GM19463 (cell line): Measurements from ENCODE around the gene RABAC1.
"Not testable (repeated sequence)": the region's sequence is repeated elsewhere in the genome, so short reads cannot be mapped to it uniquely, and the experiment has no call there.

Experiments
- ATAC-seq: cut with Tn5 transposase; IDR thresholded peaks from one replicate; pipeline ENCODE4 v1.9.1; 2021; ENCODE audit warnings: mild to moderate bottlenecking, moderate library complexity; ENCODE audit not compliant: unreplicated experiment

The RABAC1 gene

DNA sequence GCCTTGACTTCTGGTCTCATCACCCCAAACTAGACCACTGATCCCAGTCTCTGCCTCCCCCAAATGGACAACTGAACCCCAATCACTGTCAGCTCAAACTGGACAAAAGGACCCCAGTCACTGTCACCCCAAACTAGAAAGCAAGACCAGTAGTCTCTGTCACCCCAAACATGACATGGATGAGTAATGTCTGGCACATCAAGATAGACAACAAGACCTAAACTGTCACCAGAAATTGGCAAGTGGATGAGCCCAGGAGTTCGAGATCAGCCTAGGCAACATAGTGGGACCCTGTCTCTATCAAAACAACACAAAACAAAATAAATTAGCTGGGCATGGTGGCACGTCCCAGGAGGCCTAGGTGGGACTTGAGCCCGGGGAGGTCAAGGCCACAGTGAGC lies 12.0 kb downstream of the RABAC1 start:
- ATAC-seq: no peak

DNA sequence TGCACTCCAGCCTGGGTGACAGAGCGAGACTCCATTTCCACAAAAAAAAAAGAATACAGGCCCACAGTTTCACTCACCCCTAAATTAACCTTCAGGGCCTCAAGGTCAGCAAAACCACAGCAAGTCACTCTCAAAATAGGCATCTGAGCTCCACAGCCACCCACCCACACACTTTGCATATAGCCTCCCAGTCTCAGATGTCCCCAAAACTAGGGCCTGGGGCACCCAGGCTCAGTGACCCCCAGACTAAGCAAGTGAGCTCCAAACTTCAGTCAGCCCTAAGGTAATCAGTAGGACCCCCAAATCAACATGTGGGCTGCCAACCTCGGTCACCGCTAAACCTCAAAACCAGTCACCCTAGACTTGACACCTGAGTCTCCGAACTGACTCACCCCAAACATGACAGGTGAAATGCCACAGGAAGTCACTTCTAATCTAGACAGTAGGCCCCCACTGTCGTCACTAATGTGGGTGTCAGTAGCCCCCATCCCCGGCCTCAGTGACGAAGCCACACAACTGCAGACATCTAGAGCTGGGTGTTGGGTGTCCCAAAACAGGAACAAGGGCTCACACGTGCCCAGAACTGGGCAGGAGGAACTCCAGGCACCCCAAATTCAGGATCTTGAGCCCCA lies 13.9 kb downstream of the RABAC1 start:
- peak; percentile 81 for ATAC-seq

DNA sequence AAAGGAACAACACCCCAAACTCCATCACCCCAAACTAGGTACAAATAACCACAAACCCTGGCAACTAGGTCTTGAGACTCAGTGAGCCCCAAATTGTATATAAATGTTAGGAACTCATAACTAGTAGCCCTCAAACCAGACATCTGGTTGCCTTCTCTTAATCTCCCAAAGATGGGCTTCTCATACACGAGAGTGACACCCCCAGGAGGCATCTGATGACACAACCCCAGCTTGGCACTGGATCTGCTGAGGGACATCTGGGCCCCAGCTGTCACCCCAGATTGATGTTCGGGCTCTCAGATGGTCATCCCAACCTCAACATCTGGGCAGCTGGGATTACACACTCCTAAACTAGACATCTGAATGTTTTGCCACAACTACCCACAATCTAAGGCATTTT lies 14.8 kb downstream of the RABAC1 start:
- ATAC-seq: no peak

DNA sequence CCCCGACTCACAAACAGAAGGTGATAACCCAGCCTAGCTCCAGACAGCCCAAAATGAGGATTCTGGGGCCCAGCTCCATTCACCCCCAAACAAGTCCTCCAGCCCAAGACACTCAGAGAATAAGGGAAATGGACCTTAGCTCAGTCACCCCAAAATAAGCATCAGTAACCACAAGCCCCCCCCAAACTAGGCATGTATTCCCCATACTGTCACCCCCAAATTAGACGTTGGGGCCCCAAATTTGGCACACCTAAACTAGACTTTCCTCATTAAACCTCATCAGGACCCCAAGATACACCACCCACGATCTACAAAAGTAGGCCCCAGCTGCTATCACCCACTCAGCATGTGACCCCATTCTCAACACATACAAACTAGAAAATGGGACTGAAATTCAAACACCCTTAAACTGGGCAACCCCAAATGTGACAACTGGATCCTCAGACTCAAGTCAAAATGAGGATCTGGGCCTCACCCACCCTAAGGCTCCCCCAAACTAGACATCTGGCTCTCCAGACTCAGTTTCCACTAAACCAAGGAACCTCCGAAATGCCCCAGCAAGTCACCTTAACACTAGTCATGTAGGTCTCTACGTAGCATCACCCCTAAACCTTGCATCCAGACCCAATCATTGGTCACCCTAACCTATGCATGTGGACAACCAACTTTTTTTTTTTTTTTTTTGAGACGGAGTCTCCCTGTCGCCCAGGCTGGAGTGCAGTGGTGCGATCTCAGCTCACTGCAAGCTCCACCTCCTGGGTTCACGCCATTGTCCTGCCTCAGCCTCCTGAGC lies 17.5 kb downstream of the RABAC1 start:
- no peak for ATAC-seq

DNA sequence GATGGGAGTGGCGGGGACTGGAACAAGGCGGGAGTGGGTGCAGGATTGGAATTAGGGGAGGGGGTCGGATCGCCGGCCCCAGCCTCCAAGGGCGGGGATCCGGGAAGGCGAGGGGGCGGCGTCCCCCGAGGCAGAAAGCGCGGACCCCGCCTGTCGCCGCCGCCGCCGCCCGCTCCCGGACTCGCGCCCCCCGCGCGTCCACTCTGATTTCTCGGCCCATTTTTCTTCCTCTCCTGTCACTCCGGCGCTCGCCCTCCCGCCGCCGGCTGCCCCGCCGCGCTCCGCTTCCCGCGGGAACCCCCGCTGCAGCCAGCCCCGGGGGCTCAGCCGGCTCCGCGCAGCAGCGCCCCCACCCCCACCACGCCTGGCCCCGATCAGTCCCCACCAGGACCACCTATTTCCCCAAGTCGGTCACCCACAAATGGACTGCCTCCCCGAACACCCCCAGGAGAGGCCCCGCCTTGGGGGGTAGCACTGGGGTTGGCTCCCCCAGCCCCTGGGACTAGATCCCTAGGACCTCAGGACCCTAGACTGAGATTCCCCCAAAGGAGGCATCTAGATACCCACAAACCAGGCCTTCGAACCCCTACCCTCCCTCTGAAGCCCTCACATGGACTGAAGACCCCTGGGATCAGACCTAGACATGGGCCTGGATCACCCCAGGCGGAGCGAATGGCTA lies 18.3 kb downstream of the RABAC1 start:
- ATAC-seq: no peak

DNA sequence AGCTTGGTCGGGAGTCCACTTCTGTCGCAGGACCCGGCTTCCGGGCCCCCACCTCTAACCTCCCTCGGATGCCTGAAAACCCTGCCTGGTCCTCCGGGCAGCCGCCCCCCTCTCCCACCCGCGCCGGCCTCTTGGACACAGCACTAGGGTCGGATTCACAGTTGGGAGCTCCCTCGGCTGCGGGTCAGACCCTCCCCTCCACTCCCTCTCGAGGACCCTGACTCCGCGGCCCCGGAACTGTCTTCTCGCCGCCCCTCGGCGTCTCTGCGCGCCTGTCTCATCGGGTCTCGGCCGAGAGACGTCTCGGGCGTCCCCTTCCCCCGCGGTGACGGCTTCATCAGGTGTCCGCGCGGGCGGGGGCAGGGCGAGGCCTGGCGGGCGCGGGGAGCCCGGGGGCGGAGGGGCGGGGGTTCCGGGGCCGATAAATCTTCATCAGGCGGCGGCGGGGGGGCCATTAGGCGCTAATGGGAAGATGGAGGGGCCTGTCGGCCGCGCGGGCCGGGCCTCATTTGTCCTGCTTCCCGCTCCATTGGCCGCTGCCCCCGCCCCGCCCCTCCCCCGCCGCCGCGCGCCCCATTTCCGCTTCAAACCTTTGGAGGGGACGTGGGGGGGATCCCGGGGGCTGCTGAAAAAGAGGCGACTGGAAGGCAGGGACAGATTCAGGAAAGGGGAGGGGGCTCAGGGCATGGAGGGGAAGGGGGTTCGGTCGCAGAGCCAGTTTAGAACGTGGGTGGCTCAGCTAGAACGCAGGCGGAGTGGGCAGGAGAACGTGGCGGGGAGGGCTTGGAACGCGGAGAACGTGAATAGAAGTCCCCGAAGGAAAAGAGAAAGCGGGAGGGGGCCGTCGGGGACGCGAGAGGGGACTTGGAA lies 19.0 kb downstream of the RABAC1 start:
- no peak for ATAC-seq

DNA sequence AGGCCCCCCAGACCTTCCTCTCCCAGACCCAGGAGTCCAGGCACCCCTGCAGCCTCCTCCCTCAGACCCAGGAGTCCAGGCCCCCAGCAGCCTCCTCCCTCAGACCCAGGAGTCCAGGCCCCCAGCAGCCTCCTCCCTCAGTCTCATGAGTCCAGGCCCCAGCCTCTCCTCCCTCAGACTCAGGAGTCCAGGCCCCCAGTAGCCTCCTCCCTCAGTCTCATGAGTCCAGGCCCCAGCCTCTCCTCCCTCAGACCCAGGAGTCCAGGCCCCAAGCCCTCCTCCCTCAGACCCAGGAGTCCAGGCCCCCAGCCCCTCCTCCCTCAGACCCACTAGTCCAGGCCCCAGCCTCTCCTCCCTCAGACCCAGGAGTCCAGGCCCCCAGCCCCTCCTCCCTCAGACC lies 19.9 kb downstream of the RABAC1 start:
- ATAC-seq: not testable (repeated sequence)

DNA sequence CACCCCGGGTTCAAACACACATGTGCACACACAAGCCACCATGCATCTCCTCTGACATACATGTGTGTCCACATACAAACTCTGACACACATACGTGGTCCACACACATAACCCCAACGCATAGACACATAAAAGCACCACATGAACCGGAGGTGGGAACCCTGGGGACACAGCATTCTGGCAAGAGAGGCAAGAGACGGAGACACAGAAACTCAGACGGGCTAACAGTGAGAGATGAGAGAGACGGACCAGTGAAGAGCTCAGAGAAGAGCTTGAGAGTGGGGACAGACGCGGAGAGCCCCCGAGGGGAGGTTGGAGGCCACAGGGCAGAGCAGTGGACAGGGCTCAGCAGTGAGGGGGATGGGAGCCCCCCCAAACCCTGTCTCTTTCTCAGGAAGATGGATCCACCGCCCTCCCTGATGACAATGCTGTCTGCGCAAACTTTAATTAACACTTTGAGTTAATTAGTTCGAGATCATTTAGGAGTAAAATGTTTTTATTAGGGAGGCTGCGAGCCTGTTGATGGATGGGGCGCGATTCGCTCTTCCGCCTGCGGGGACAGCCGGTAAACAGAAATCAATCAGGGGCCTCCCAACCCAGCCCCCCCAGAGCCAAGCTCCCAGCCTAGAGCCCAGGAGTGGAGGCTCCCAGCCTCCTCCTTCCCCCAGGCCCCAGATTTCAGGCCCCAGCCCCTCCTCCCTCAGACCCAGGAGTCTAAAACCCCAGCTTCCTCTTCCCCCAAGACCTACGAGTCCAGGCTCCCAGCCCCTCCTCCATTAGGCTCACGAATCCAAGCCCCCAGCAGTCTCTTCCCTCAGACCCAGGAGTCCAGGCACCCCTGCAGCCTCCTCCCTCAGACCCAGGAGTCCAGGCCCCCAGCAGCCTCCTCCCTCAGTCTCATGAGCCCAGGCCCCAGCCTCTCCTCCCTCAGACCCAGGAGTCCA lies 21.3 kb downstream of the RABAC1 start:
- ATAC-seq: no peak

DNA sequence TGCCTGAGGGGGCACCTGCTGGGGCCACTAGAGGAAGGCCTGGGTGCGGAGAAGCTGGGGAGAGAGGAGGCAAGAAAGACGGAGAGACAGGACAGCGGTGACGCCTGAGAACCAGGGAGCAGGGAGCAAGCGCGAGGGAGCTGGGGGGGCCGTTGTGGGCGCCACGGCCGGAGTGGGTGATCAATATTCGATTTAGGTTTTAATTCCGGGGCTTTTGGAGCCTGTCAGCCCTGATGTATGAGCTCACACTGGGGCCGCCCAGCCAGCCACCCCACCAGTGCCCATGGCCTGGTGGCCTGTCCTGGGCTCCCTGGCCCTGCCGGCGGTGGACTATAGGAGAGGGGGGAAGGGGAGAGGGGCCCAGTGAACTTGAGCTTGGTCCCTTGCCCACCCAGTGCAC lies 22.2 kb downstream of the RABAC1 start:
- no peak for ATAC-seq

DNA sequence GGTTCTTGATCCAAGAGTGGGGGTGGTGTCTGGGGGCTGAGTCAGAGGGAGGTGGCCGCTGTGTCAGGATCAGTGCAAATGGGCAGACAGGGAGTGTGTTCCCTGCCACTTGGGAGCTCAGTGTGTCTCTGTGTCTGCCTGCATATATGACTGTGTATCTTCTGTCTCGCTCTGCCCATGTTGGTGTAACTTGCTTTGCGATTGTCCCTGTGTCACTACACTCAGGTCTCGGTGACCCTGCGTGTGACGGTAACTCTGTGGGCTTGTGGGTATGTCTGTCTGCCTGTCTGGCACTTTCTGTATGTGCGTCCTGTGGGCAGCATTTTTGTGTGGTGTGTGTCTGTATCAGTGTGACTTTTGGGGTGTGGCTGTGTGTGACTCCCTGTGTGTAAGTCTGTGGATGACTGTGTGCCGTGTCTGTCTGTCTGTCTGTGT lies 22.7 kb downstream of the RABAC1 start:
- ATAC-seq: no peak

DNA sequence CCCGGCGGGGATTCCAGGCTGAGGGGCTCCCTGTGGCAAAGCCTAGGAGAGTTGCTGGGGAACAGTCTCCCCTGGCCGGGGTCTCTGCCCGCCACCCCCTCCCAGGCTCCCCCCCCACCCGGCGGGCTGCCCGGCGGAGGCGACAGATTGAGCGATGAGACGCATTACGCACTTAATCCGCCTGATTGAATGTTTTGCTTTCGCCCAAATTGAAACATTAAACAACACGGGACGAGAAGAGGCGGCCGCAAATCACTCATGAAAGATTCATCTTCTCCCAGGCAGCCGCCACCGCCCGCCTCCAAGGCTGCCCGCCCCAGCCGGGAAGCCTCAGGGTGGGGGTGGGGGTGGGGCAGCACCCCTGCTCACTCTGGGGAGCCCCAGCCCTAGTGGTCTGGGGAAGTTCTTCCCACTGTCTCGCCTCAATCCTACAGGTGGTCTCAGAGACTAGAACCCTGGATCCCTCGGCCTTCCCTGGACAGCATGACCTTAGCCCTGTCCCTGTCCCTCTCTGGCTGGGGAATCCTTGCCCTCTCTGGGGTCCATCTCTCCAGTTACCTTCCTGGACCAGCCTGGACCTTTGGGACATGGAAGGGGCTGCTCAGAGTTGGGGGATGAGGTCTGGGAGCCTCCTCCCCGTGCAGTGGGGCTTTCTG lies 23.2 kb downstream of the RABAC1 start:
- ATAC-seq: no peak

DNA sequence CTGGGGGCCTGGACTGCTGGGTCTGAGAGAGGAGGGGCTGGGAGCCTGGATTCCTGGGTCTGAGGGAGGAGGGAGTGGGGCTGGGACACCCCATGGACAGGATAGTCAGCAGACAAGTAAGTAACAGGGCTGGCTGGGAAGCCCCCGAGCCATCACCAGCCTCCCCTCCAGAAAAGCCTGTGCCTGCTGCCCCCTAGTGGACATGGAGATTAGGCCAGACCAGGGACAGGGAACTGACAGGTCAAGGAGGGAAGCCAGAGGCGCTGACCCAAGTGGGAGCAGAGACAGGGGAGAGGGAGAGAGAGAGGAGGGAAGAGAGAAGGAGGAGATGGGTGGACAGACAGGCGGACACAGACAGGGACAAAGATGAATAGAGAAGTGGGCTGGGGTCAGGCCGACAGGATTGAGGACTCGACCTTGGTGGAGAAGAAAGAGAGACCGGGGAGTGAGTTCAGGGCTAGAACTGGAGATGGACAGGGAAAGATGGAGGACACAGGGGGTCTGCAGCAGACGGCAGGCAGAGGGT lies 24.2 kb downstream of the RABAC1 start:
- ATAC-seq: no peak

DNA sequence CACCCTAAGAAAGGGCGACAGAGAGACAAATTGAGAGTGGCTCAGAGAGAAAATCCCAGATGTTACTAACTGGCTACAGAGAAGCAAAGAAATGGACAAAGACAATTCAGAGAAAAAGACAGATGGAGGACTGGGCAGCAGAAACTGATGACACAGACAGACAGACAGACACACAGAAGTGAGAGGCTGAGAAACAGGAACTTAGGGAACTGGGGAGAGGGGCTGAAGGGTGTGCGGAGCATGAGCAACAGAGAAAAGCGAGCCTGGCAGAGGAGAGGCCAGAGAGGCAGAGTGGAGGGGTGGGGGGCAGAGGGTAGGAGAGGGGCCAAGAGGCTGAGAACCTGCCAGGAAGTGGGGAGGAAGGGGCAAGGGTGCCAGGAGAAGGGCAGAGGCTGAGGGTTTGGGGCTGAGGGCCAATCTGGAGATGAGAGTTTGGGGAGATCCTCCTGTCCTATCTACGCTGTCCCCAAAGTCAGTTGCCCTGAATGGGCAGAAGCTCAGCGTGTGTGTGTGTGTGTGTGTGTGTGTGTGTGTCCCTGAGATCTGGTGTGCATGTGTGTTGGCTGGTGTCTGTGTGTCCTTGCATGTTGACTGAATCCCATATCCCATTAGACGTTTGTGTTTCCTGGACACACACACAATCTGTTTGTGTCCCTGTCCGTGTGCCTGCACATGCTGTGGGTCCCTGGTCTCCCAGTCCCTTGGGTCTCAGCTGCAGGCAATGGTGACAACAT lies 25.3 kb downstream of the RABAC1 start:
- no peak for ATAC-seq

DNA sequence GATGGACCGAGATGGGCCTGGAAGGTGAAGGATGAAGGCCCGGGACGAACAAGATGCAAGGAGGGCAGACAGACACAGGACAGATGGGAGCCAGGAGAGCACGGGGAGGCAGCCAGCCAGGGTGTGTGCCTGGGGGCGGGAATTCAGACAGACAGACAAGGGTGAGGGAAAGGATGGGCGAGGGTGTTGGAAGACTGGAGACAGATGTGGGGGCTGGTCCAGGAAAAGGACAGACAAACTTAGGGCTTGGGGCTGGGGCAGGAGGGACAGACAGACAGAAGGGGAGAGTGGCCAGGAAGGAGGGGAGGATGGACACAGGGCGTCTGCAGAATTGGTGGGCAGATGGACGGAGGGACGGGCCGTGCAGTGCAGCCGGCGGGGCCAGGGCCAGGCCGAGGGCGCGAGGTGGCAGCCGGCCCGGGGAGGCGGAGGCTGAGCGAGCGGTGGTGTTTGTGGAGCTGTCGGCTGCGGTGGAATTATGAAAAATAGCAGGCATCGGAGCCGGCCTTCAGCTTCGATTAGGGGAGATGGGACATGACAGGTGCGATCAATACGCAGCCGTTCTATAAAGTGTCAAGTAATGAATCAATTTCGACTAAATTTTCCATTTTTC lies 26.3 kb downstream of the RABAC1 start:
- ATAC-seq: no peak

DNA sequence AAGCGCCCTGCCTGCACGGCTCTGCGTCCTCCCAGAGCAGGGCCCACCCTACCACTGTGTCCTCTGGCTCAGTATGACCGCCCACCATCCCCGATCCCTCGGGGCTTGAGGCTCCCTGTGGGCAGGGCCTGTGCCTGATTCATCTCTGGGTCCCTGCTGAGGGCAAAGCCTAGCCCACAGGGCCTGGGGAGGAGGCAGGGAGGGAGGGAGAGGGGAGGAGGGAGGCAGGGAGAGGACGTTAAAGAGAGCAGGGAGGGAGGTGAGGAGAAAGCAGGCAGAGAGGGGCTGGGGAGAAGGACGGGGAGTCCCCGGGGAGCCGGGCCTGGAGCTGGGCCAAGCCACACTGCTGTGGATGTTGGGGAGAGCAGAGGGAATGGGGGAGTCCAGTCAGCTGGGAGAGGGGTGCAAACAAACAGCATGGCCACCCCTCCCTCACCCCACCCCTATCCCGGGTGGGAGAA lies 26.8 kb downstream of the RABAC1 start:
- no peak for ATAC-seq

DNA sequence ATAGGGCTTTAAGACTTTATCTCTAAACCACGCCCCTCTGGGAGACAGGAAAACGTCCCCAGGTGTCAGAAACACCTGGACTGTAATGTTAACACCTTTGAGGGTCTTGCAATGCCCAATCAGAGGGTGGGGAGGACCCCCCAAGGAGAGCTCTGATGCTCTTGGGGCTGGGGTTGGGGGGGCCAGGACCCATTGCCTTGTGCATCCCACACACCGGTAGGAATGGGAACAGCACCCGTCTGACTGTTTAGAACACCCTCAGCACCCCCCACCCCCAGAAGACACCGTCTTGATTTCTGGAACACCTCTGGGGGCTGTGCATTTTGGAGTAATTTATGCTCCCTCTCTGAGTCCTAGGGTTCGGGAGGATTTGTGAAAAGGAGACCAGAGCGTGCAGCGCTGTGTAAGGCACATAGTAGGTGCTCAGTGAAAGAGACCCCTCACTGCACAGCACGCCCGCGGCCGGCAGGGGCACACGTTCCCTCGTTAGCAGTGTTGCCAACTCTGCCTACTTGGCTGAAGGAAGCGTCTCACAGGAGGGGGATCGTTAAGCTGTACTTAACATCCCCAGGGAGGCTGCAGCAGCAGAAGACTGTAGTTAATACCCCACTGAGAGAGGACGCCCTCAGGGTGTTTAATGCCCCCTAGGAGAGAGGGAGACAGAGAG lies 28.1 kb downstream of the RABAC1 start:
- no peak for ATAC-seq

DNA sequence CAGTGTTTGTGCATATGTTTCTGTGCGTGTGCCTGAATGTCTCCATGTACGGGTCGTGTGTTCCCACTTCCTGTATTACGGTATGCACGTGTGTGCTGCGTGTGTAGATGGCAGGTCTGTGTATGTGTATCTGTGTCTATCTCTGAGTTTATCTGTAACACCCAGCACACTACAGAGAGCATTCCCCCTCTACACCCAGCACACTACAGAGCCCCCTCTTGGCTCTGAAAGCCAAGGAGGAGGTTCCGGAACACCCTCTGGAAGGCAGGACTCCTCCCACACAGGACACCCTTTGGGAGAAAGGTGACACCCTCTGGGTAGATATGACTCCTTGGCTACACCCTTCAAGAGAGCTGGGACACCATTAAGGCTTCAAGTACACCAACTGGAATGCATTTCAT lies 28.8 kb downstream of the RABAC1 start:
- no peak for ATAC-seq
